Epithelial cell of proximal tubule (primary cell): ENCODE results near the gene CDH13. TPM values are rescaled to one million over a fixed set of nuclear protein-coding genes. Genes with fewer than 3 reads are reported as not detected.

Source experiments
- DNase-seq: peaks from one replicate; pipeline ENCODE4 v3.0.0-alpha.2; 2011; ENCODE audit warnings: low read depth
- H3K4me3 ChIP-seq: 2 replicates; pipeline ENCODE4 v1.5.1; 2011; ENCODE audit warnings: low read depth, mild to moderate bottlenecking, low read length
- CTCF ChIP-seq: conservative IDR thresholded peaks from 2 replicates; pipeline ENCODE4 v1.5.1; 2012; ENCODE audit warnings: low read depth, mild to moderate bottlenecking, low read length
- total RNA-seq: library from RNA; depleted of rRNA; stranded (reverse); fragments of >200 nt; gene quantifications from 2 replicates; pipeline ENCODE4 v1.2.3, GENCODE V29; 2015

CDH13 gene
- total RNA-seq, 1 donor from 2014 or later: 85.4 TPM

- no peak for TF ChIP-seq CTCF
- no peak overlapping the region for H3K4me3 ChIP-seq
- DNase-seq: no peak
Observed at GRCh38 chr16:82874271-82874670, 247.5 kb downstream of the CDH13 start.

GRCh38 chr16:82874672-82875071 is 247.9 kb downstream of the CDH13 start:
- no peak for DNase-seq
- H3K4me3 ChIP-seq: no peak overlapping the region
- TF ChIP-seq CTCF: no peak

GRCh38 chr16:82876951-82877350 is 250.2 kb downstream of the CDH13 start:
- TF ChIP-seq CTCF: no peak
- no peak overlapping the region for H3K4me3 ChIP-seq
- DNase-seq: no peak

GRCh38 chr16:82878466-82878865 is 251.7 kb downstream of the CDH13 start:
- H3K4me3 ChIP-seq: no peak overlapping the region
- no peak for TF ChIP-seq CTCF
- no peak for DNase-seq

GRCh38 chr16:82880346-82880745 is 253.6 kb downstream of the CDH13 start:
- no peak for TF ChIP-seq CTCF
- DNase-seq: no peak
- no peak overlapping the region for H3K4me3 ChIP-seq

- DNase-seq: no peak
- no peak overlapping the region for H3K4me3 ChIP-seq
- TF ChIP-seq CTCF: no peak
Observed at GRCh38 chr16:82881516-82881915, 254.7 kb downstream of the CDH13 start.

- DNase-seq: no peak
- H3K4me3 ChIP-seq: no peak overlapping the region
- TF ChIP-seq CTCF: no peak
Observed at GRCh38 chr16:82882226-82882625, 255.5 kb downstream of the CDH13 start.
